Duodenal mucosa (tissue), 2 donors: Measurements from ENCODE around the gene PRIM2.
"Not testable (repeated sequence)": the region's sequence is repeated elsewhere in the genome, so short reads cannot be mapped to it uniquely, and the experiment has no call there.

Source experiments
- H3K27ac ChIP-seq: one replicate; pipeline ENCODE4 v1.7.0; 2013; ENCODE audit warnings: low read depth, low read length
- H3K27me3 ChIP-seq, 2 donors: one replicate each; pipeline ENCODE4 v1.7.0; 2013; ENCODE audit warnings: low read length in 2 of 2, control low read depth in 1 of 2; ENCODE audit not compliant: insufficient read depth in 2 of 2, control insufficient read depth in 1 of 2
- H3K36me3 ChIP-seq, 2 donors: one replicate each; pipeline ENCODE4 v1.7.0; 2013; ENCODE audit warnings: low read length in 2 of 2, control low read depth in 1 of 2; ENCODE audit not compliant: insufficient read depth in 2 of 2, control insufficient read depth in 1 of 2
- H3K4me1 ChIP-seq, 2 donors: one replicate each; pipeline ENCODE4 v1.7.0; 2013; ENCODE audit warnings: low read length in 2 of 2, control low read depth in 1 of 2; ENCODE audit not compliant: insufficient read depth in 2 of 2, control insufficient read depth in 1 of 2
- H3K4me3 ChIP-seq, 2 donors: one replicate each; pipeline ENCODE4 v1.7.0; 2013; ENCODE audit warnings: low read length in 2 of 2, low read depth in 1 of 2
- H3K9ac ChIP-seq, 2 donors: one replicate each; pipeline ENCODE4 v1.7.0; 2013; ENCODE audit warnings: low read length in 2 of 2, low read depth in 1 of 2
- H3K9me3 ChIP-seq, 2 donors: one replicate each; pipeline ENCODE4 v1.7.0; 2013; ENCODE audit warnings: low read length in 2 of 2, control low read depth in 1 of 2; ENCODE audit not compliant: control insufficient read depth in 1 of 2

Gene PRIM2, protein sequence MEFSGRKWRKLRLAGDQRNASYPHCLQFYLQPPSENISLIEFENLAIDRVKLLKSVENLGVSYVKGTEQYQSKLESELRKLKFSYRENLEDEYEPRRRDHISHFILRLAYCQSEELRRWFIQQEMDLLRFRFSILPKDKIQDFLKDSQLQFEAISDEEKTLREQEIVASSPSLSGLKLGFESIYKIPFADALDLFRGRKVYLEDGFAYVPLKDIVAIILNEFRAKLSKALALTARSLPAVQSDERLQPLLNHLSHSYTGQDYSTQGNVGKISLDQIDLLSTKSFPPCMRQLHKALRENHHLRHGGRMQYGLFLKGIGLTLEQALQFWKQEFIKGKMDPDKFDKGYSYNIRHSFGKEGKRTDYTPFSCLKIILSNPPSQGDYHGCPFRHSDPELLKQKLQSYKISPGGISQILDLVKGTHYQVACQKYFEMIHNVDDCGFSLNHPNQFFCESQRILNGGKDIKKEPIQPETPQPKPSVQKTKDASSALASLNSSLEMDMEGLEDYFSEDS

DNA sequence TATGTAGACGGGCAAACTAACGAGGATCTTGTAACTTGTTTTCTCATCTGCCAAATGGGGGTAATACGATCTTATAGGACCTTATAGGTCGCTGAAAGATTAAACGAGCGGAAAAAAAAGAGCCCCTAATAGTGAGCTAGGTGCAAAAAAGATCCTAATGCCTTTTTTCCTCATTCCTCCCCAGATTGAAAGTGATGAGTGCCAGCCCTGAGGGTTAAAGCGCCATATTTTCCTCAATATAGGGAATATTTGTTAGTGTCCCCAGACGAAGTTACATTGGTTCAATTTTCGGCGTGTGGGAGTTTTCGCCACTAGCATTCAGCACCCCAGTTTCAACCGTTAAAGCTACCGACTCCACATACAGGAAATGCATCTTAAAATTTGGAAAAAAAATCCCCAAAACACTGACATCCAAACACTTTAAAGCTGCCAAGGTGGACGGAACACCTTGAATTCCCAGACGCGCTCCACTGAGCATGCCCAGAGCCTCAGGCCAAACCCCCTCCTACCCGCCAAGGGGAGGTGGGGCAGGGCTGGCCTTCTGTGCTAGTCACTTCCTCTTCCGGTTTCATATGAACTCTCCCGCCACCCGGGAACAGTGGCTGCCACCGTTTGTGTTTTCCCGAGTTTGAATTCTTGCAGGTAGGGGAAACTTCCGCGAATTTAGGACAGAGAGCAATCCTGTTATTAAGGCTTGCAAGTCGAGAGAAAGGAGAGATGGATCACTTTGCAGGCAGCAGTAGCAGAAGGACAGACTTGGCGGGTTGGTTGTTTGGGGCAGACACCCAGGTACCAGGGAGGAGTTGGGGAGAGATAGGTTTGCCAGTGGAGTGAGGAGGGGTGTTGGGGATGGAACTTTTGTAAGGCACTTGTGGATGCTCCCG is at the start of gene PRIM2:
TSS of gene PRIM2 (plus strand) at position 571 of the 884 bp plus-strand sequence. CDS start 816 bp downstream, outside the sequence.
- Histone ChIP-seq H3K4me1 (peaks cover 9 to 10% of the 10 kb centered on the region in 2 donors), H3K4me3 (peak within 1 kb of the TSS; percentile 88 to 98), H3K27ac (no peak within 1 kb of the TSS), H3K36me3 (peaks cover 0 to 23% of the 10 kb centered on the region in 2 donors), H3K27me3 (no peaks in the 10 kb centered on the region), H3K9ac (peak within 1 kb of the TSS; percentile 65 to 87), H3K9me3 (no peaks in the 10 kb centered on the region)

DNA sequence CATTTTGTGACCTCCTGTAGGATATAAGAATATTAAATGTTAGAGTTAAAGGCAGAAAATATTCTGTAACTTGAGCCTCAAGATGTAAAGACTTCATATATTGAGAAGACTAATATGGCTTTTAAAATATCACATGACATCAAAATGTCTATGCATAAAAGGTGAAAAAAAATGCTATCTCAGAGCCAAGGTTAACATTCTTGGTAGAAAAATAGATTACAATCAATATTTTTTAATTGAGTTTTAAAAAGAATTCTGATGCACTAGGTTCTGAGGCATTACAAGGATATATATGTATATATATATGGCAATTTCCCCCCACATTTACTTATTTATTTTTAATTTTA is 49.2 kb upstream of the PRIM2 start:
- Histone ChIP-seq H3K27ac (no peak overlapping the region), H3K4me1 (no peaks in the 10 kb centered on the region), H3K9ac (no peak overlapping the region), H3K4me3 (no peak overlapping the region), H3K27me3 (no peaks in the 10 kb centered on the region), H3K36me3 (no peaks in the 10 kb centered on the region), H3K9me3 (no peaks in the 10 kb centered on the region)

DNA sequence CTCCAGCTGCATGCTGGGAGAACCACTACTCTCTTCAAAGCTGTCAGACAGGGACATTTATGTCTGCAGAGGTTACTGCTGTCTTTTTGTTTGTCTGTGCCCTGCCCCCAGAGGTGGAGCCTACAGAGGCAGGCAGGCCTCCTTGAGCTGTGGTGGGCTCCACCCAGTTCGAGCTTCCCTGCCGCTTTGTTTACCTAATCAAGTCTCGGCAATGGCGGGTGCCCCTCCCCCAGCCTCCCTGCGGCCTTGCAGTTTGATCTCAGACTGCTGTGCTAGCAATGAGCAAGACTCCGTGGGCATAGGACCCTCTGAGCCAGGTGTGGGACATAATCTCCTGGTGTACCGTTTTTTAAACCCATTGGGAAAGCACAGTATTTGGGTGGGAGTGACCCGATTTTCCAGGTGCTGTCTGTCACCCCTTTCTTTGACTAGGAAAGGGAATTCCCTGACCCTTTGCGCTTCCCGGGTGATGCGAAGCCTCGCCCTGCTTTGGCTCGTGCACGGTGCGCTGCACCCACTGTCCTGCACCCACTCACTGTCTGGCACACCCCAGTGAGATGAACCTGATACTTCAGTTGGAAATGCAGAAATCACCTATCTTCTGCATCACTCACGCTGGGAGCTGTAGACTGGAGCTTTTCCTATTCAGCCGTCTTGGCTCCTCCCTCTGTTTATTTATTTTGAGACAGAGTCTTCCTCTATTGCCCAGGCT is 43.2 kb upstream of the PRIM2 start:
- H3K9me3 ChIP-seq, H3K27me3 ChIP-seq, H3K4me3 ChIP-seq, H3K27ac ChIP-seq, H3K36me3 ChIP-seq, H3K4me1 ChIP-seq, H3K9ac ChIP-seq: not testable (repeated sequence)

DNA sequence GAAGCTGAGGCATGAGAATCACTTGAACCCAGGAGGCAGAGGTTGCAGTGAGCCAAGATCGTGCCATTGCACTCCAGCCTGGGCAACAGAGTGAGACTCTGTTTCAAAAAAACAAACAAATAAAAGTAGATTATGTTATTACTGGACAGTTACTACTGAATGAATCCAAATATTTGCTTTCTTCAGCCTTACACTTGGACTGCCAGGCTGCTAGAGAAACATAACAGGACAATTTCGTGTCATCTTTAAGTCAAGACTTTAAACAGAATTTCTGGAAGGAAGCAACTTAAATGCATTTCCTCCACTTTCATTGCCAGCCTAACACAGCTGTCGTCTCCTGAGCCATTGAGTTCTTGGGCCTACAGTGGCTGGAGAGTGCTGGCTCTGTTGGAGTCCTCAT is 42.0 kb upstream of the PRIM2 start:
- no peaks in the 10 kb centered on the region for H3K27me3 ChIP-seq
- no peak overlapping the region for H3K9ac ChIP-seq
- no peak overlapping the region for H3K4me3 ChIP-seq
- no peaks in the 10 kb centered on the region for H3K4me1 ChIP-seq
- H3K27ac ChIP-seq: no peak overlapping the region
- no peaks in the 10 kb centered on the region for H3K36me3 ChIP-seq
- H3K9me3 ChIP-seq: no peaks in the 10 kb centered on the region

DNA sequence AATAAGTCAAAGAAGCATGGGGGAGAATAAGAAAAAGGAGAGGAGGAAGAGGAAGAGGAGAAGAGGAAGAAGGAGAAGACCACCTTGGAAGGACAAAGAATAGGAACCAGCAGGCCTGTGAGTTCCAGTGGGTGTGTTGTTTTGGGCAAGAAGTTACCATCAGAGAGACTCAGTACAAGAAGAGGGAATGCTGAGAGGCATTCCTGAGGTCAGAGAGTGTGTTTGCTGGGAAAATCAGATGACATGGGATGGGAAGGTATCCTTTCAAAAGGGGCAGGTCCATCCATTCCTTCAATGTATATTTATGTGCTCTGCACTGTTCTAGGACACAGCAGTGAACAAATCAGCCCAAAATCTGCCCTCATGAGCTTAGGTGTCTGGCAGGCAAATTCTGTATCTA is 40.5 kb upstream of the PRIM2 start:
- no peaks in the 10 kb centered on the region for H3K27me3 ChIP-seq
- no peak overlapping the region for H3K9ac ChIP-seq
- no peaks in the 10 kb centered on the region for H3K4me1 ChIP-seq
- H3K27ac ChIP-seq: no peak overlapping the region
- no peaks in the 10 kb centered on the region for H3K9me3 ChIP-seq
- H3K4me3 ChIP-seq: no peak overlapping the region
- no peaks in the 10 kb centered on the region for H3K36me3 ChIP-seq

DNA sequence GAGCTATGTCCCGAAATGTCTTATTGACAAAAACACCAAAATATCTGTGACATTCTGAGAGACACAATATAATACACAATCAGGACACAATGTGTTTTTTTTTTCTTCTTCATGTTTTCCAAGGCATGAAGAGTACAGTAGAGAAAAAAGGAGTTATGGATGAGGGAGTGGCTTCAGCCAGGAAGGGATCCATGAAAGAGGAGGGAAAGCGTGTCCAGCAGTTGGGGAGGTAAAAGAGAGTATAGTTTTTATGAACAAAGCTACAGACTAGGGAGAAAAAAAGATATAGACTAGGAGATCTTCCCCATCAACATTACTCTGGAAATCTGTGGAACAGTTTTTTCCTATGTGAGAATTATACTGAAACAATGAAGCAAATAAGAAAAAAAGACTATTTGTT is 38.9 kb upstream of the PRIM2 start:
- Histone ChIP-seq H3K4me1 (no peaks in the 10 kb centered on the region), H3K27me3 (no peaks in the 10 kb centered on the region), H3K9ac (no peak overlapping the region), H3K36me3 (no peaks in the 10 kb centered on the region), H3K27ac (no peak overlapping the region), H3K9me3 (no peaks in the 10 kb centered on the region), H3K4me3 (no peak overlapping the region)

DNA sequence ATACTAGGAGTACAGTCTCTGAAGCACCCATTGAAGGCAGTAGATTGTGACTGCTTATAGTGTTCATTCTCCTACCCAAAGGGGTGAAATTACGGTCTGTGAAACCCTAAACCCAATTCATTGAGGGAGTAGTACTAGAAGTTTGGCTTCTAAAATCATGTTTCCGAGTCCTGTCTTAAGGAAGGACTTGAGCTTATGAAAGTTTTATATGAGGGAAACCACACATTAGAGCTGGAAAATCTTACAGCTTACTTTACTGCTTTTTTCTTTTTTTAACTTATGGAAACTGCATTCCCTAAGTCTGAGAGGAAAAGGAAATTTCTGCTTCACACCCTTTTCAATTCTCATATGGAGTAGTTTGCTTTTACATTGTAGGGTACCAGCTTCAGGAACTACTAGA is 38.4 kb upstream of the PRIM2 start:
- Histone ChIP-seq H3K9me3 (no peaks in the 10 kb centered on the region), H3K27ac (no peak overlapping the region), H3K36me3 (no peaks in the 10 kb centered on the region), H3K4me3 (no peak overlapping the region), H3K27me3 (no peaks in the 10 kb centered on the region), H3K9ac (no peak overlapping the region), H3K4me1 (no peaks in the 10 kb centered on the region)

DNA sequence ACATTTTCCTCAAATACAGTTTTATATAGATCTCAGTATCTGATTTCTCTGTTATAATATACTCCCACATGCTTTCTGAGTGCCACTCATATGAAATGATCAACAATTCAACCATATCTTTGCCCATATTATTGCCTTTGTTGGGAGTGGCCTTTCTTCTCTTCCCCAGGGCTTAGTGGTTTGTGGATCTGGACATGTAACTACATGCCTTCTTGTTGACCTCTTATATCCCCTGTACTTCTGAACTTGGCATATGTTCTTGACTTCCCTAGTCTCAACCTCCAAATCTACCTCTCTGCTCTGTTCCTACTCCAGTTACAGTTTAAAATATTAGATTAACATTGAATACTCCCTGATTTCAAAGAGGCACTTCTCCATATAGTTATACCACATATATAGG is 34.3 kb upstream of the PRIM2 start:
- Histone ChIP-seq H3K4me1 (no peaks in the 10 kb centered on the region), H3K27ac (no peak overlapping the region), H3K4me3 (no peak overlapping the region), H3K9ac (no peak overlapping the region), H3K36me3 (no peaks in the 10 kb centered on the region), H3K9me3 (no peaks in the 10 kb centered on the region), H3K27me3 (no peaks in the 10 kb centered on the region)

DNA sequence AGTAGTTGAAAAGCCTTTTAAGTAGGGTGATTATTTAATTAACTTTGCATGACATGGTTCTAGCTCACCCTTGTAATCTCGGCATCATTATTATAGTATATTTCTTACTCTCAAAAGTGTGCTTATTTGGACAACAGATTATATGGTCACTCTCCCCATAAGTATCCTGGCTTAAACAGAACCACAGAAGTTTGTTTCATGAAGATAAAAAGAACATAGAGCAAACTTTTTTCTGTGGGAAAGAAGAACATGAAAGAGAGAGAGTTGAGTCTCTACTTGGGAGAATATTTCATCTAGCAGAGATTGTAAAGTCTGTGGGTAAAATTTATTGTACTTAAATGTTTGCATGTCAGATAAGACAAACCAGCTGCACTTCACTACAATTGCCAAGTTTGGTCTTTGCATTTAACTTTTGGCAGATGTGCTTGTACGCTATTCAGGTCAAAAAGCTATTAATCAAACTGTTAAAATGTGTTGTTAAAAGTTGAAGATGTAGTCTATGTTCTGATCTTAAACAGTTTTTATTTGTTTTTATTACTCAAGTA is 33.4 kb upstream of the PRIM2 start:
- H3K27me3 ChIP-seq: no peaks in the 10 kb centered on the region
- no peaks in the 10 kb centered on the region for H3K9me3 ChIP-seq
- no peaks in the 10 kb centered on the region for H3K36me3 ChIP-seq
- no peaks in the 10 kb centered on the region for H3K4me1 ChIP-seq
- H3K4me3 ChIP-seq: no peak overlapping the region
- H3K9ac ChIP-seq: no peak overlapping the region
- H3K27ac ChIP-seq: no peak overlapping the region
